ENCODE data around the gene COL8A1. TPM values are rescaled to one million over a fixed set of nuclear protein-coding genes. Genes with fewer than 3 reads are reported as not detected.

COL8A1 gene
- total RNA-seq, 6 experiments from 2014 or later: 0.56 to 1.5 (median 0.79) TPM

GRCh38 chr3:99637016-99637367 is 1.4 kb upstream of the COL8A1 start:
- ATAC-seq: no peak
- Histone ChIP-seq H3K9me3 (no peaks in the 10 kb centered on the region), H3K4me1 (peaks cover 0 to 8% (median 0%) of the 10 kb centered on the region in 4 donors), H3K27ac (no peak overlapping the region), H3K27me3 (peaks cover 0 to 8% of the 10 kb centered on the region in 2 donors), H3K36me3 (no peaks in the 10 kb centered on the region), H3K4me3 (no peak overlapping the region)
- WGBS (ENCODE audit: insufficient coverage, low coverage, low lambda C conversion rate, missing lambda C conversion rate): 8% methylated on average over 6 of the region's 6 CpGs
- DNase-seq: no peak
- no peak for TF ChIP-seq CTCF (IDR thresholded peaks at IDR 0.05)
- TF ChIP-seq POLR2A (IDR thresholded peaks at IDR 0.05): no peak
- intact Hi-C loops (cut with DNase I): no loop called here

- Histone ChIP-seq H3K36me3 (no peaks in the 10 kb centered on the region), H3K27me3 (peaks cover 0 to 8% of the 10 kb centered on the region in 2 donors), H3K27ac (no peak overlapping the region), H3K4me3 (peak overlapping the region in 2 of 3 donors; percentile 9 to 30), H3K4me1 (peaks cover 0 to 8% (median 0%) of the 10 kb centered on the region in 4 donors), H3K9me3 (no peaks in the 10 kb centered on the region)
- no peak for TF ChIP-seq CTCF (IDR thresholded peaks at IDR 0.05)
- TF ChIP-seq POLR2A (IDR thresholded peaks at IDR 0.05): no peak
- ATAC-seq: peak; percentile 35 to 42 (median 38)
- WGBS (ENCODE audit: insufficient coverage, low coverage, low lambda C conversion rate, missing lambda C conversion rate): 2% methylated on average over 17 of the region's 22 CpGs
- DNase-seq: no peak
- intact Hi-C loops (cut with DNase I): no loop called here
Observed at GRCh38 chr3:99637368-99638111, 854 bp upstream of the COL8A1 start.

- no peak overlapping the region for H3K27ac ChIP-seq
- peaks cover 0 to 8% of the 10 kb centered on the region in 2 donors for H3K27me3 ChIP-seq
- no peak for ATAC-seq
- intact Hi-C loops (cut with DNase I): no loop called here
- WGBS (ENCODE audit: insufficient coverage, low coverage, low lambda C conversion rate, missing lambda C conversion rate): 38% methylated on average over 1 of the region's 1 CpG
- TF ChIP-seq CTCF (IDR thresholded peaks at IDR 0.05) (no peak), POLR2A (IDR thresholded peaks at IDR 0.05) (no peak)
- H3K36me3 ChIP-seq: no peaks in the 10 kb centered on the region
- H3K9me3 ChIP-seq: no peaks in the 10 kb centered on the region
- H3K4me3 ChIP-seq: no peak overlapping the region
- no peak for DNase-seq
- H3K4me1 ChIP-seq: peaks cover 0 to 8% (median 0%) of the 10 kb centered on the region in 4 donors
Observed at GRCh38 chr3:99639579-99639978, 1.2 kb downstream of the COL8A1 start.

- no peak overlapping the region for H3K27ac ChIP-seq
- ATAC-seq: no peak
Observed at GRCh38 chr3:99640214-99640851, 1.9 kb downstream of the COL8A1 start.

More at GRCh38 chr3:99640214-99640851, 1.9 kb downstream of the COL8A1 start:
- intact Hi-C loops (cut with DNase I): no loop called here
- Histone ChIP-seq H3K4me3 (no peak overlapping the region), H3K36me3 (no peaks in the 10 kb centered on the region), H3K4me1 (peaks cover 0 to 8% (median 0%) of the 10 kb centered on the region in 4 donors), H3K27me3 (peaks cover 0 to 8% of the 10 kb centered on the region in 2 donors), H3K9me3 (no peaks in the 10 kb centered on the region)
- 60% methylated on average over 6 of the region's 6 CpGs for WGBS (ENCODE audit: insufficient coverage, low coverage, low lambda C conversion rate, missing lambda C conversion rate)
- TF ChIP-seq CTCF (IDR thresholded peaks at IDR 0.05): no peak
- no peak for TF ChIP-seq POLR2A (IDR thresholded peaks at IDR 0.05)
- DNase-seq: no peak
